GM19455 (cell line): Measurements from ENCODE around the gene FAF2.
A peak's percentile ranks its signal among the peaks of the same experiment; 100 is the strongest.
"Not testable (repeated sequence)": the region's sequence is repeated elsewhere in the genome, so short reads cannot be mapped to it uniquely, and the experiment has no call there.

ENCODE experiments used
- ATAC-seq: cut with Tn5 transposase; IDR thresholded peaks from one replicate; pipeline ENCODE4 v1.9.1; 2021; ENCODE audit not compliant: unreplicated experiment

FAF2 gene, protein sequence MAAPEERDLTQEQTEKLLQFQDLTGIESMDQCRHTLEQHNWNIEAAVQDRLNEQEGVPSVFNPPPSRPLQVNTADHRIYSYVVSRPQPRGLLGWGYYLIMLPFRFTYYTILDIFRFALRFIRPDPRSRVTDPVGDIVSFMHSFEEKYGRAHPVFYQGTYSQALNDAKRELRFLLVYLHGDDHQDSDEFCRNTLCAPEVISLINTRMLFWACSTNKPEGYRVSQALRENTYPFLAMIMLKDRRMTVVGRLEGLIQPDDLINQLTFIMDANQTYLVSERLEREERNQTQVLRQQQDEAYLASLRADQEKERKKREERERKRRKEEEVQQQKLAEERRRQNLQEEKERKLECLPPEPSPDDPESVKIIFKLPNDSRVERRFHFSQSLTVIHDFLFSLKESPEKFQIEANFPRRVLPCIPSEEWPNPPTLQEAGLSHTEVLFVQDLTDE

GRCh38 chr5:176447978-176448608, at the start of gene FAF2:
Gene FAF2 (plus strand): TSS chr5:176448385. CDS start chr5:176448408, 23 bp downstream.
- peak; percentile 94 for ATAC-seq

GRCh38 chr5:176400382-176401156, 47.6 kb upstream of the FAF2 start:
- no peak for ATAC-seq

GRCh38 chr5:176401281-176402205, 46.6 kb upstream of the FAF2 start:
- ATAC-seq = no peak

GRCh38 chr5:176405656-176406435, 42.3 kb upstream of the FAF2 start:
- no peak for ATAC-seq

DNA sequence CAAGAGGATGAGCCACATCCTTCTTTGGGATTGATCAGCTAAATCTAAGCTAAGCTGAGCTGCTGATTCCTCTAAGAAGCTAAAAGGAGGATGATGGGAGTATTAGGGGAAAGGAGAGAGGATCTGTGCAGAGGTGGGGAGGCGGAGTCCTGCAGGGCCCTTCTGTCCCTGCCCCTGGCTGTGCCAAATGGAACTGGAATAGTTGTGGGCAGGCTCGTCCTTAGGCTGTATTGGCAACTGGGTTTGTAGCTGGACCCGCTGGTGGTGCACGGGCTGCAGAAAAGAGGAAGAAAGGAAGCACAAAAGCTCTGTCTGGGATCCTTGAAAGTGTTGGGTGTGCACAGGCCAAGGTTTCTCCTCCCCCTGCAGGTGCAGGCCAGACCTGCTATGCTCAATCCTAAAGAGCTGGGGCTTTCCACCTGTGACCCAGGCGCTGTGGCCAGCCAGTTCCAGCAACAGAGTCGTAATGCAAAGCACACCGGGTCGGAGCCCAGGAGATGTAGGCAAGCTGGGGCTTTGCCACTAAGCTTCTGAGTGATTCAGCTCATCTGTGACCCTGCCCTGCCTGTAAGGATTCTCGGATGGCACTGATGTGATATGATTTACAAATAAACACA, 41.6 kb upstream of the FAF2 start:
- no peak for ATAC-seq

GRCh38 chr5:176407456-176408251, 40.5 kb upstream of the FAF2 start:
- ATAC-seq = no peak

DNA sequence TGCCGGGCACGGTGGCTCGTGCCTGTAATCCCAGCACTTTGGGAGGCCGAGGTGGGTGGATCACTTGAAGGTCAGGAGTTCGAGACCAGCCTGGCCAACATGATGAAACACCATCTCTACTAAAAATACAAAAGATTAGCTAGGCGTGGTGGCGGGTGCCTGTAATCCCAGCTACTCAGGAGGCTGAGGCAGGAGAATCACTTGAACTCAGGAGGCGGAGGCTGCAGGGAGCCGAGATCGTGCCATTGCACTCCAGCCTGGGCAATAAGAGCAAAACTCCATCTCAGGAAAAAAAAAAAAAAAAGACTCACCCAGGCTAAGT, 40.0 kb upstream of the FAF2 start:
- ATAC-seq = not testable (repeated sequence)

GRCh38 chr5:176408590-176408989, 39.6 kb upstream of the FAF2 start:
- no peak for ATAC-seq

- no peak for ATAC-seq
Measured at GRCh38 chr5:176409765-176410164, 38.4 kb upstream of the FAF2 start.

- ATAC-seq = no peak
Measured at GRCh38 chr5:176410486-176411180, 37.6 kb upstream of the FAF2 start.

GRCh38 chr5:176412517-176413254, 35.5 kb upstream of the FAF2 start:
- ATAC-seq = no peak

GRCh38 chr5:176413255-176413565, 35.0 kb upstream of the FAF2 start:
- ATAC-seq = no peak

GRCh38 chr5:176413709-176414191, 34.4 kb upstream of the FAF2 start:
- no peak for ATAC-seq

DNA sequence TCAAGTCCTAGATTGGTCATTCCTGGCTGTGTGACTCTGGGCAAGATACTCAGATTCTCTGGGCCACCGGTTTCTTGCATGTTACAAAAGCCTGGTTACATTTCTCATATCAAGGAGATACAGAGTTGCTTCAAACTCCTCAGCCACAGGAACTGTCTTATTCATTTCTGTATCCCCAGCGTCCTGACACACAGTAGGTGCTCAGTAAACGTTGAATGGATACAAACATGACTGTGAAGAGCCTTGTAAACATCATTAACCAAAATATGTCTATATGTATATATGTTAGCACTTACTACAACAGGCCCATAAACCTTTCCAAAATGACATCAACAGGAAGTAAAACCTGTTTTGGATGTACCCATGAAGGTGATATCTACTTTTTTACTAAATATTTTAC, 33.5 kb upstream of the FAF2 start:
- no peak for ATAC-seq

GRCh38 chr5:176415240-176415951, 32.8 kb upstream of the FAF2 start:
- peak; percentile 3 for ATAC-seq

DNA sequence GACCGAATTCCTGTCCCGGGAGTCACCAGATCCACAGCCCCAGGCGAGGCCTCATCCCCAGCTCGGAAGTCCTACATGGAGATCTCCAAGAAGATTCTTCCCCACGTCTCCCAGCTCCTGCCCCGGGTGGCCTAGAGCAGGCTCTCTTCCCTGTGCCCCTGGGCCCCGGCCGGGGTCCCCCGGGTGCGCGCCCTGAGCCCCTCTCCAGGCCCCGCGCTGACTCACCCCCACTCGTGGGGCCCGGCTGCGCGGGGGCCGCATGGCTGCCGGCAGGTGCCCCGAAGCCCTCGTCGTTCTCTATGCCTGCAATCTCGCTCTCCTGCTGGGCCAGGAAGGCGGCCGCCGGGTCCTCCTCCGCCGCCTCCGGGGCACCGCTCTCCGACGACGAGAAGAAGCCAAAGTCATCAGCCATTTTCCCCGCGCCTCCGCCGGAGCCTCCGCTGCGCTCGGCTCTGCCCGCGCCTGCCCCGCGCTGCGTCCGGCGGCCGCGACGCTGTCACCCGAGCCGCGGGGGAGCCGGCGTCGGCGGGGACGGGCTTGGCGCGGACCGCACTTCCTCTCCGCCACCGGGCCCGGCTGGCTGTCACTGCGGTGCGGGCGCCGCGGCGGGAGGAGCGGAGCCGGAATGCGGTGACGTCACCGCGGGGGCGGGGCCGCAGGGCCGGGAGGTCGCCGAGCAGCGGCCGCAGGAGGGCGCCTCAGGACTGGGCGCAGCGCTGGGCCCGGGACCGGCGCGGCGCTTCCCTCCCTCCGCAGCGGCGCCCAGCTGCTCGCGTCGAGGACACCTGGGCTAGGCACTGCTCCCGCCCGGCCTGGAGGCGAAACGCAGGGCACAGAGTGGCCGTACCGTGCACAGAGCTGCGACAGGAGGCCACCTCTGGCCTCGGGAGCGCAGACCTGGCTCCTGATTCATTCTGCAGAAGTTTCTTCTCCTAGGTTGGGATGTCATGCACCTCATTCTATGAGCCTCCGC, 31.9 kb upstream of the FAF2 start, which contains the start of gene CLTB:
Gene CLTB (minus strand): TSS at position 588 of the 973 bp plus-strand sequence. CDS start 176 bp downstream, at position 412.
- ATAC-seq = peak; percentile 91
